CD14-positive monocyte (primary cell): ENCODE results near the gene LSM3. TPM values are rescaled to one million over a fixed set of nuclear protein-coding genes. Genes with fewer than 3 reads are reported as not detected.
A peak's percentile ranks its signal among the peaks of the same experiment; 100 is the strongest.

Source experiments
- DNase-seq, 3 donors: peaks; one replicate each; pipeline ENCODE4 v3.0.0-alpha.2; 2011 to 2022
- H2AFZ ChIP-seq: 2 replicates; pipeline ENCODE4 v1.6.0; 2012; ENCODE audit warnings: mild to moderate bottlenecking, low read depth, low read length, inconsistent platforms; ENCODE audit not compliant: insufficient read depth, poor library complexity, severe bottlenecking
- H3K27ac ChIP-seq, 2 donors: 1 replicate in 1 of 2; 2 replicates in 1 of 2; pipeline ENCODE4 v1.5.1; 2012 to 2013; ENCODE audit warnings: low read length in 2 of 2, control low read depth in 1 of 2, inconsistent platforms in 1 of 2, low read depth in 1 of 2, mild to moderate bottlenecking in 1 of 2
- H3K27me3 ChIP-seq, 2 donors: one replicate each; pipeline versions ENCODE4 v1.6.0 to v1.6.1; 2011 to 2013; ENCODE audit warnings: low read length in 2 of 2; ENCODE audit not compliant: control insufficient read depth in 2 of 2, insufficient read depth in 2 of 2
- H3K36me3 ChIP-seq, 2 donors: replicated peaks in 1 of 2; 1 replicate in 1 of 2; 2 replicates in 1 of 2; pipeline versions ENCODE4 v1.5.1 to v1.6.1; 2012 to 2013; ENCODE audit warnings: low read length in 2 of 2, control low read depth in 1 of 2, inconsistent platforms in 1 of 2, mild to moderate bottlenecking in 1 of 2; ENCODE audit not compliant: insufficient read depth in 2 of 2, control insufficient read depth in 1 of 2
- H3K4me1 ChIP-seq, 2 donors: 1 replicate in 1 of 2; 2 replicates in 1 of 2; pipeline versions ENCODE4 v1.5.1 to v1.6.1; 2012 to 2013; ENCODE audit warnings: low read length in 2 of 2, control low read depth in 1 of 2, inconsistent platforms in 1 of 2, mild to moderate bottlenecking in 1 of 2, moderate library complexity in 1 of 2; ENCODE audit not compliant: insufficient read depth in 2 of 2, control insufficient read depth in 1 of 2
- H3K4me2 ChIP-seq: replicated peaks from 2 replicates; pipeline ENCODE3; 2012; ENCODE audit warnings: low read length, moderate library complexity, mild to moderate bottlenecking; ENCODE audit not compliant: poor library complexity, severe bottlenecking; ENCODE audit errors: extremely low read depth
- H3K4me3 ChIP-seq, 3 experiments: fragments of 200-600 bp in 1 of 3; sonication (generic) in 1 of 3; replicated peaks in 1 of 3; 1 replicate in 2 of 3; 2 replicates in 1 of 3; pipeline ENCODE4 v1.5.1; 2011 to 2013; ENCODE audit warnings: low read length in 3 of 3, mild to moderate bottlenecking in 3 of 3, control low read depth in 2 of 3, low read depth in 2 of 3, inconsistent platforms in 1 of 3, moderate library complexity in 1 of 3
- H3K79me2 ChIP-seq: 2 replicates; pipeline ENCODE4 v1.6.0; 2012; ENCODE audit warnings: mild to moderate bottlenecking, control low read depth, inconsistent platforms, low read length, moderate library complexity; ENCODE audit not compliant: insufficient read depth
- H3K9ac ChIP-seq: 2 replicates; pipeline ENCODE4 v1.6.0; 2017; ENCODE audit warnings: low read length, mild to moderate bottlenecking; ENCODE audit not compliant: insufficient read depth, poor library complexity, severe bottlenecking
- H3K9me3 ChIP-seq, 2 donors: replicated peaks in 1 of 2; 1 replicate in 1 of 2; 2 replicates in 1 of 2; pipeline versions ENCODE4 v1.5.1 to v1.6.1; 2012 to 2013; ENCODE audit warnings: low read length in 2 of 2, control low read depth in 1 of 2; ENCODE audit not compliant: control insufficient read depth in 1 of 2, insufficient read depth in 1 of 2
- H4K20me1 ChIP-seq: 2 replicates; pipeline ENCODE4 v1.6.0; 2012; ENCODE audit warnings: mild to moderate bottlenecking, low read length, control low read depth, moderate library complexity; ENCODE audit not compliant: insufficient read depth
- H3K27ac Mint-ChIP-seq, 7 donors: one replicate each; pipeline ENCODE4 v1.8.0; 2020; ENCODE audit warnings: mild to moderate bottlenecking in 7 of 7, mixed read lengths in 7 of 7, moderate library complexity in 6 of 7, inconsistent platforms in 2 of 7
- H3K27me3 Mint-ChIP-seq, 3 donors: one replicate each; pipeline ENCODE4 v1.8.0; 2021 to 2022; ENCODE audit warnings: low read depth in 3 of 3, mild to moderate bottlenecking in 3 of 3, mixed read lengths in 3 of 3, moderate library complexity in 3 of 3, inconsistent platforms in 1 of 3
- H3K36me3 Mint-ChIP-seq, 2 donors: one replicate each; pipeline ENCODE4 v1.8.0; 2020; ENCODE audit warnings: mixed read lengths in 2 of 2, inconsistent platforms in 1 of 2, mild to moderate bottlenecking in 1 of 2
- H3K4me1 Mint-ChIP-seq: one replicate; pipeline ENCODE4 v1.8.0; 2020; ENCODE audit warnings: mild to moderate bottlenecking, mixed read lengths
- H3K4me3 Mint-ChIP-seq, 2 donors: one replicate each; pipeline ENCODE4 v1.8.0; 2020; ENCODE audit warnings: mild to moderate bottlenecking in 2 of 2, mixed read lengths in 2 of 2, moderate library complexity in 1 of 2
- H3K9me3 Mint-ChIP-seq, 7 donors: one replicate each; pipeline ENCODE4 v1.8.0; 2020 to 2022; ENCODE audit warnings: mixed read lengths in 7 of 7, mild to moderate bottlenecking in 6 of 7, moderate library complexity in 6 of 7, inconsistent platforms in 2 of 7
- CTCF ChIP-seq: fragments of 200-600 bp; IDR thresholded peaks from one replicate; pipeline ENCODE4 v1.8.0; 2022; ENCODE audit warnings: antibody characterized with exemption, mild to moderate bottlenecking
- WGBS: methylation state at CpG from one replicate; pipeline ENCODE4 v1.1.5; 2013; ENCODE audit warnings: missing lambda C conversion rate; ENCODE audit not compliant: insufficient coverage; 5-methylcytosine and 5-hydroxymethylcytosine counted together
- intact Hi-C, 2 donors: fragments of 100-400 bp; cut with micrococcal nuclease; formaldehyde crosslinking; loops; one replicate each; pipeline versions ENCODE4 v1.15.0 to v1.15.1; 2023
- polyA plus RNA-seq, 3 donors: library from polyadenylated mRNA; depleted of rRNA in 1 of 3; unstranded in 2 of 3; stranded (reverse) in 1 of 3; fragments of 300-500 nt in 2 of 3; fragments of >200 nt in 1 of 3; fragmentation: Illumina TruSeq in 2 of 3; gene quantifications; 1 replicate in 2 of 3; 2 replicates in 1 of 3; pipeline ENCODE4 v1.2.3, GENCODE V29; 2012 to 2021

Gene LSM3
- polyA plus RNA-seq, 3 donors = 4.1 to 23.2 (median 19.8) TPM

- 100% methylated on average over 4 of the region's 12 CpGs for WGBS
- Mint-ChIP-seq H3K4me1 (peaks cover 15% of the 10 kb centered on the region), H3K9me3 (peaks cover 0 to 1% (median 0%) of the 10 kb centered on the region in 7 donors), H3K27ac (peak overlapping the region in 1 of 7 donors; percentile 25), H3K36me3 (peaks cover 69 to 74% of the 10 kb centered on the region in 2 donors), H3K4me3 (no peak overlapping the region), H3K27me3 (peaks cover 0 to 4% (median 0%) of the 10 kb centered on the region in 3 donors)
- peaks cover 25 to 61% of the 10 kb centered on the region in 2 donors for H3K36me3 ChIP-seq
- no peak overlapping the region for H3K27ac ChIP-seq
- intact Hi-C loops = no loop called here
- H2AFZ ChIP-seq = no peak overlapping the region
- H4K20me1 ChIP-seq = no peaks in the 10 kb centered on the region
- H3K4me2 ChIP-seq = no peak overlapping the region
- H3K79me2 ChIP-seq = no peaks in the 10 kb centered on the region
- H3K9me3 ChIP-seq = no peaks in the 10 kb centered on the region
- TF ChIP-seq CTCF = no peak
- no peak overlapping the region for H3K9ac ChIP-seq
- no peak overlapping the region for H3K4me3 ChIP-seq
- H3K4me1 ChIP-seq = peaks cover 12 to 14% of the 10 kb centered on the region in 2 donors
- no peaks in the 10 kb centered on the region for H3K27me3 ChIP-seq
- no peak for DNase-seq
These were observed 27.0 kb upstream of the LSM3 start for GRCh38 chr3:14151471-14152083.

- 100% methylated on average over 6 of the region's 11 CpGs for WGBS
- Histone ChIP-seq H3K9ac (no peak overlapping the region), H3K9me3 (no peaks in the 10 kb centered on the region), H4K20me1 (no peaks in the 10 kb centered on the region), H2AFZ (no peak overlapping the region), H3K4me1 (peaks cover 4 to 6% of the 10 kb centered on the region in 2 donors), H3K4me3 (no peak overlapping the region), H3K79me2 (no peaks in the 10 kb centered on the region), H3K4me2 (no peak overlapping the region), H3K27me3 (no peaks in the 10 kb centered on the region), H3K27ac (no peak overlapping the region), H3K36me3 (peaks cover 33 to 62% of the 10 kb centered on the region in 2 donors)
- H3K4me1 Mint-ChIP-seq = peaks cover 7% of the 10 kb centered on the region
- H3K36me3 Mint-ChIP-seq = peaks cover 69 to 73% of the 10 kb centered on the region in 2 donors
- no peak overlapping the region for H3K4me3 Mint-ChIP-seq
- peaks cover 0 to 2% (median 0%) of the 10 kb centered on the region in 3 donors for H3K27me3 Mint-ChIP-seq
- DNase-seq = no peak
- H3K9me3 Mint-ChIP-seq = peaks cover 0 to 1% (median 0%) of the 10 kb centered on the region in 7 donors
- peak; percentile 16 for TF ChIP-seq CTCF
- peak overlapping the region in 4 of 7 donors; percentile 1 to 66 (median 30) for H3K27ac Mint-ChIP-seq
- intact Hi-C loops = no loop called here
These were observed 26.2 kb upstream of the LSM3 start for GRCh38 chr3:14152233-14152962.
